Muscle layer of colon (tissue), 2 donors: ENCODE data around the gene SNX10.

Source experiments
- H3K27ac ChIP-seq: one replicate; pipeline ENCODE4 v1.7.0; 2013; ENCODE audit warnings: low read depth, mild to moderate bottlenecking, low read length, moderate library complexity
- H3K27me3 ChIP-seq, 2 donors: one replicate each; pipeline ENCODE4 v1.7.0; 2013; ENCODE audit warnings: low read length in 2 of 2, mild to moderate bottlenecking in 2 of 2; ENCODE audit not compliant: insufficient read depth in 2 of 2, control insufficient read depth in 1 of 2
- H3K36me3 ChIP-seq: one replicate; pipeline ENCODE4 v1.7.0; 2013; ENCODE audit warnings: mild to moderate bottlenecking, low read length; ENCODE audit not compliant: insufficient read depth
- H3K4me1 ChIP-seq: one replicate; pipeline ENCODE4 v1.7.0; 2013; ENCODE audit warnings: mild to moderate bottlenecking, low read length; ENCODE audit not compliant: insufficient read depth
- H3K4me3 ChIP-seq, 2 donors: one replicate each; pipeline ENCODE4 v1.7.0; 2013; ENCODE audit warnings: low read length in 2 of 2, low read depth in 1 of 2, mild to moderate bottlenecking in 1 of 2, moderate library complexity in 1 of 2
- H3K9ac ChIP-seq: one replicate; pipeline ENCODE4 v1.7.0; 2013; ENCODE audit warnings: low read length
- H3K9me3 ChIP-seq: one replicate; pipeline ENCODE4 v1.7.0; 2013; ENCODE audit warnings: mild to moderate bottlenecking, low read length
- donor health status: abdominal sarcoma.
- donor health status: Adenocarcinoma of cecum.

The SNX10 gene

GRCh38 chr7:26320878-26321277 lies 29.2 kb downstream of the SNX10 start:
- no peaks in the 10 kb centered on the region for H3K27me3 ChIP-seq
- no peak overlapping the region for H3K9ac ChIP-seq
- H3K27ac ChIP-seq: no peak overlapping the region

GRCh38 chr7:26321435-26321834 lies 29.8 kb downstream of the SNX10 start:
- Histone ChIP-seq H3K4me1 (no peaks in the 10 kb centered on the region), H3K4me3 (no peak overlapping the region), H3K27me3 (no peaks in the 10 kb centered on the region), H3K27ac (no peak overlapping the region), H3K36me3 (no peaks in the 10 kb centered on the region), H3K9me3 (no peaks in the 10 kb centered on the region), H3K9ac (no peak overlapping the region)

More at GRCh38 chr7:26320878-26321277, 29.2 kb downstream of the SNX10 start:
- Histone ChIP-seq H3K4me1 (no peaks in the 10 kb centered on the region), H3K36me3 (no peaks in the 10 kb centered on the region), H3K9me3 (no peaks in the 10 kb centered on the region), H3K4me3 (no peak overlapping the region)

GRCh38 chr7:26326211-26326610 lies 34.5 kb downstream of the SNX10 start:
- no peaks in the 10 kb centered on the region for H3K27me3 ChIP-seq
- H3K9me3 ChIP-seq: no peaks in the 10 kb centered on the region
- no peak overlapping the region for H3K4me3 ChIP-seq
- H3K9ac ChIP-seq: no peak overlapping the region
- no peaks in the 10 kb centered on the region for H3K36me3 ChIP-seq
- H3K27ac ChIP-seq: no peak overlapping the region
- H3K4me1 ChIP-seq: no peaks in the 10 kb centered on the region

GRCh38 chr7:26328498-26329390 lies 37.1 kb downstream of the SNX10 start:
- H3K27ac ChIP-seq: no peak overlapping the region

GRCh38 chr7:26329520-26330255 lies 38.0 kb downstream of the SNX10 start:
- no peak overlapping the region for H3K9ac ChIP-seq
- no peaks in the 10 kb centered on the region for H3K27me3 ChIP-seq
- H3K36me3 ChIP-seq: no peaks in the 10 kb centered on the region
- no peak overlapping the region for H3K4me3 ChIP-seq
- no peak overlapping the region for H3K27ac ChIP-seq
- no peaks in the 10 kb centered on the region for H3K9me3 ChIP-seq
- no peaks in the 10 kb centered on the region for H3K4me1 ChIP-seq

More at GRCh38 chr7:26328498-26329390, 37.1 kb downstream of the SNX10 start:
- Histone ChIP-seq H3K9me3 (no peaks in the 10 kb centered on the region), H3K4me3 (no peak overlapping the region), H3K27me3 (no peaks in the 10 kb centered on the region), H3K4me1 (no peaks in the 10 kb centered on the region), H3K36me3 (no peaks in the 10 kb centered on the region), H3K9ac (no peak overlapping the region)

- Histone ChIP-seq H3K4me1 (no peaks in the 10 kb centered on the region), H3K9me3 (no peaks in the 10 kb centered on the region), H3K4me3 (no peak overlapping the region), H3K27ac (no peak overlapping the region), H3K36me3 (no peaks in the 10 kb centered on the region), H3K27me3 (no peaks in the 10 kb centered on the region), H3K9ac (no peak overlapping the region)
Observed at GRCh38 chr7:26331113-26331512, 39.5 kb downstream of the SNX10 start.

GRCh38 chr7:26331789-26332188 lies 40.1 kb downstream of the SNX10 start:
- H3K27me3 ChIP-seq: no peaks in the 10 kb centered on the region
- no peak overlapping the region for H3K4me3 ChIP-seq
- H3K36me3 ChIP-seq: no peaks in the 10 kb centered on the region
- H3K9ac ChIP-seq: no peak overlapping the region
- H3K27ac ChIP-seq: no peak overlapping the region
- H3K9me3 ChIP-seq: no peaks in the 10 kb centered on the region
- H3K4me1 ChIP-seq: no peaks in the 10 kb centered on the region

- H3K9me3 ChIP-seq: no peaks in the 10 kb centered on the region
- H3K27me3 ChIP-seq: no peaks in the 10 kb centered on the region
- H3K36me3 ChIP-seq: no peaks in the 10 kb centered on the region
- H3K9ac ChIP-seq: no peak overlapping the region
- H3K4me3 ChIP-seq: no peak overlapping the region
- H3K4me1 ChIP-seq: no peaks in the 10 kb centered on the region
- no peak overlapping the region for H3K27ac ChIP-seq
Observed at GRCh38 chr7:26332698-26333097, 41.0 kb downstream of the SNX10 start.

GRCh38 chr7:26334166-26334859 lies 42.7 kb downstream of the SNX10 start:
- H3K36me3 ChIP-seq: no peaks in the 10 kb centered on the region
- H3K9me3 ChIP-seq: no peaks in the 10 kb centered on the region
- H3K27ac ChIP-seq: no peak overlapping the region
- H3K4me3 ChIP-seq: no peak overlapping the region
- H3K27me3 ChIP-seq: no peaks in the 10 kb centered on the region
- no peak overlapping the region for H3K9ac ChIP-seq
- H3K4me1 ChIP-seq: no peaks in the 10 kb centered on the region

- H3K27me3 ChIP-seq: no peaks in the 10 kb centered on the region
- H3K27ac ChIP-seq: no peak overlapping the region
- H3K9ac ChIP-seq: no peak overlapping the region
- no peaks in the 10 kb centered on the region for H3K36me3 ChIP-seq
- no peak overlapping the region for H3K4me3 ChIP-seq
- no peaks in the 10 kb centered on the region for H3K4me1 ChIP-seq
- no peaks in the 10 kb centered on the region for H3K9me3 ChIP-seq
Observed at GRCh38 chr7:26337232-26337865, 45.7 kb downstream of the SNX10 start.

GRCh38 chr7:26340476-26341018 lies 48.9 kb downstream of the SNX10 start:
- Histone ChIP-seq H3K27me3 (no peaks in the 10 kb centered on the region), H3K4me1 (no peaks in the 10 kb centered on the region), H3K4me3 (no peak overlapping the region), H3K36me3 (no peaks in the 10 kb centered on the region), H3K9me3 (no peaks in the 10 kb centered on the region), H3K27ac (no peak overlapping the region), H3K9ac (no peak overlapping the region)
